ENCODE data around the gene EPB41L2. TPM values are rescaled to one million over a fixed set of nuclear protein-coding genes. Genes with fewer than 3 reads are reported as not detected.

EPB41L2 gene
- total and polyA plus RNA-seq, 10 donors = 19.3 to 210 (median 123) TPM

DNA sequence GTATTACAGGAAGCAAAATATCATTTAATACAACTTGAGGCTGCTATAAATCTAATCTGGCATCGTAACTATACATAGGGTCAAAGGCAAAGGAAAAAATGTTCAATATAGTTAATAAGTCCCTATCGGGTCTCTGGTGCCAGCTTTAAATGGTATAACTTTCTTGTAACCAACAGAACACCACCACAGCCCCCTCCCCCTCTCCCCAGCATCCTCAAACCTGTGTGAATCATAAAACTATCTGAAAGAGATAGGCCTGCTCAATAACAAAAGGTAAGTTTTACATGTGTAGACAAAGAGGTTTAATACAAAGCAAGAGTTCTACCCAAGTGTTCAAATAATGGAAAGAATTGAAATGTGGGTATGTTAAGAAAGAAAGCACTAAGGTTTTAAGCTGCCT, 223.7 kb downstream of the EPB41L2 start:
- 89 to 93% (median 91%) methylated on average over 2 of the region's 2 CpGs for WGBS, 5 donors
- intact Hi-C loops (cut with DNase I; ENCODE audit: low total_unique reads) = no loop called here
- Histone ChIP-seq H3K9me3 (no peaks in the 10 kb centered on the region), H3K4me1 (no peaks in the 10 kb centered on the region), H3K27ac (no peak overlapping the region), H3K36me3 (peaks cover 0 to 31% (median 2%) of the 10 kb centered on the region in 6 donors), H3K27me3 (replicated peaks in 1 of 7) (no peaks in the 10 kb centered on the region), H3K4me3 (no peak overlapping the region)
- no peak for DNase-seq
- TF ChIP-seq POLR2A (IDR thresholded peaks at IDR 0.05) (no peak), POLR2AphosphoS5 (IDR thresholded peaks at IDR 0.05) (no peak)
- TF ChIP-seq, protein P1, sequence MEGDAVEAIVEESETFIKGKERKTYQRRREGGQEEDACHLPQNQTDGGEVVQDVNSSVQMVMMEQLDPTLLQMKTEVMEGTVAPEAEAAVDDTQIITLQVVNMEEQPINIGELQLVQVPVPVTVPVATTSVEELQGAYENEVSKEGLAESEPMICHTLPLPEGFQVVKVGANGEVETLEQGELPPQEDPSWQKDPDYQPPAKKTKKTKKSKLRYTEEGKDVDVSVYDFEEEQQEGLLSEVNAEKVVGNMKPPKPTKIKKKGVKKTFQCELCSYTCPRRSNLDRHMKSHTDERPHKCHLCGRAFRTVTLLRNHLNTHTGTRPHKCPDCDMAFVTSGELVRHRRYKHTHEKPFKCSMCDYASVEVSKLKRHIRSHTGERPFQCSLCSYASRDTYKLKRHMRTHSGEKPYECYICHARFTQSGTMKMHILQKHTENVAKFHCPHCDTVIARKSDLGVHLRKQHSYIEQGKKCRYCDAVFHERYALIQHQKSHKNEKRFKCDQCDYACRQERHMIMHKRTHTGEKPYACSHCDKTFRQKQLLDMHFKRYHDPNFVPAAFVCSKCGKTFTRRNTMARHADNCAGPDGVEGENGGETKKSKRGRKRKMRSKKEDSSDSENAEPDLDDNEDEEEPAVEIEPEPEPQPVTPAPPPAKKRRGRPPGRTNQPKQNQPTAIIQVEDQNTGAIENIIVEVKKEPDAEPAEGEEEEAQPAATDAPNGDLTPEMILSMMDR (IDR thresholded peaks at IDR 0.05 in 8 of 11, conservative IDR thresholded peaks at IDR 0.05 in 3 of 11) = no peak

DNA sequence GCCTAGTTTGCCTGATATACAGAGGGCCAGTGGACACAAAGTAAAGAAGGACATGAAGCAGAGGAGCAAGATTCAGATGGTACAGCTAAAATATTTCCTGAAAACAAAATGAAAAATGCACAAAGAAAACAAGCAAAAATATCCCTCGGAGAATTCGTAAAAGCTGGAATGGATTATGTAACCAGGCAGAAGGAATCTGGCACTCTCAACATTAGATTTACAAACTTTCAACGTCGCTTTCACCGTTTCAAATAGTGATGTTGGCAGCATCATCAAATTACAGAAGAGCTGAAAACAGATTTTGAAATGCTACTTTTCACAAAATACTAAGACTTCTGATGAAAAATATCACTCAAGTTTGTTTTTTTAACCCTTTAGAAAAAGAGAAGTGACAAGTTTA, 224.1 kb downstream of the EPB41L2 start:
- H3K36me3 ChIP-seq = peaks cover 0 to 31% (median 2%) of the 10 kb centered on the region in 6 donors
- no peak overlapping the region for H3K4me3 ChIP-seq
- DNase-seq = no peak
- H3K27ac ChIP-seq = no peak overlapping the region
- H3K27me3 ChIP-seq (replicated peaks in 1 of 7) = no peaks in the 10 kb centered on the region
- TF ChIP-seq POLR2A (IDR thresholded peaks at IDR 0.05) = no peak
- TF ChIP-seq, protein P1 (IDR thresholded peaks at IDR 0.05 in 8 of 11, conservative IDR thresholded peaks at IDR 0.05 in 3 of 11) = no peak
- no peak for TF ChIP-seq POLR2AphosphoS5 (IDR thresholded peaks at IDR 0.05)
- no peaks in the 10 kb centered on the region for H3K4me1 ChIP-seq
- intact Hi-C loops (cut with DNase I; ENCODE audit: low total_unique reads) = no loop called here
- WGBS, 5 donors = 85 to 97% (median 91%) methylated on average over 5 of the region's 5 CpGs
- H3K9me3 ChIP-seq = no peaks in the 10 kb centered on the region

DNA sequence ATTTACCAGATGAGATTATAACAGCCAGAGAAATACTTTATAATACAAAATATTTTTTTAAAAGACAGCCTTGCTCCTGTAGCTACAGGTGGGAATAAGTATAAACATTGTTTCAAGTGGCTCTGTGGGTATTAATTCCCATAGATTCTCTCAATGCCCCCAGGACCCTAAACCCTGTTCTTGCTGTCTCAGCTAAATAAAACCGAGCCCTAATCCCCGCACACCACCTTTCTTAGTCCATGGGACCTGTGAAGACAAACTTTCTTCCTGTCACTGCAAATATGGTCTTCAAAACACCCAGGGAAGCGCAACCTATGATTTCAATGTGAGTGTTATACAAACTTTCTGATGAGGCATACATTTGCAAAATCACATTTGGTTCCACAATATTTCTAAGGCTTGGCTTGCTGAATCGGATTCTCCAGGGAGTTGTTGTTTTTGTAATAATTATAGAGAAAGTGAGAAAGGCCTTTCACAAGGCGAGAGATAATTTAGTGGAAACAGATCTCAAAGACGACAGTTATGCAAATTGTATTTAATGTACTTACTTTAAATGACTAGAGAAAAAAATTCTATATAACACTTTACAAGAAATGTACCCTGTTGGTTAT, 224.7 kb downstream of the EPB41L2 start:
- peaks cover 0 to 31% (median 2%) of the 10 kb centered on the region in 6 donors for H3K36me3 ChIP-seq
- H3K27me3 ChIP-seq (replicated peaks in 1 of 7) = no peaks in the 10 kb centered on the region
- no peak for TF ChIP-seq POLR2A (IDR thresholded peaks at IDR 0.05)
- TF ChIP-seq POLR2AphosphoS5 (IDR thresholded peaks at IDR 0.05) = no peak
- TF ChIP-seq, protein P1 (IDR thresholded peaks at IDR 0.05 in 8 of 11, conservative IDR thresholded peaks at IDR 0.05 in 3 of 11) = no peak
- H3K4me3 ChIP-seq = no peak overlapping the region
- H3K27ac ChIP-seq = no peak overlapping the region
- intact Hi-C loops (cut with DNase I; ENCODE audit: low total_unique reads) = no loop called here
- DNase-seq = no peak
- no peaks in the 10 kb centered on the region for H3K9me3 ChIP-seq
- no peaks in the 10 kb centered on the region for H3K4me1 ChIP-seq
- WGBS, 5 donors = 93 to 96% (median 94%) methylated on average over 6 of the region's 6 CpGs

DNA sequence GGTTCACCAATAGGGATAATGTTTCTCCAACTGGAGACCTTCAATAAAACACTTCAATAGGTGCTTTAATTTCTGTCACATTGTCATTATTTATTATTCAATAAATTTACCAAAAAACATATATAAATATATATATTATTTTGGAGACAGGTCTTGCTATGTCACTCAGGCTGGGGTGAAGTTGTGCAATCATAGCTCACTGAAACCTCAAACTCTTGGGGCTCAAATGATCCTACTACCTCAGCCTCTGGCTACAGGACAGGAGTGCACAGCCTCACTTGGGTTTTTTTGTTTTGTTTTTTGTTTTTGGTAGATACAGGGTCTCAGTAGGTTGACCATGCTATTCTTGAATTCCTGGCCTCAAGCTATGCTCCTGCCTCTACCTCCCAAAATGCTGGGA, 226.0 kb downstream of the EPB41L2 start:
- Histone ChIP-seq H3K36me3 (peaks cover 0 to 31% (median 2%) of the 10 kb centered on the region in 6 donors), H3K27ac (no peak overlapping the region), H3K9me3 (no peaks in the 10 kb centered on the region), H3K27me3 (replicated peaks in 1 of 7) (no peaks in the 10 kb centered on the region), H3K4me3 (no peak overlapping the region), H3K4me1 (no peaks in the 10 kb centered on the region)
- intact Hi-C loops (cut with DNase I; ENCODE audit: low total_unique reads) = no loop called here
- TF ChIP-seq POLR2AphosphoS5 (IDR thresholded peaks at IDR 0.05) (no peak), POLR2A (IDR thresholded peaks at IDR 0.05) (no peak)
- TF ChIP-seq, protein P1 (IDR thresholded peaks at IDR 0.05 in 8 of 11, conservative IDR thresholded peaks at IDR 0.05 in 3 of 11) = no peak
- DNase-seq = no peak

Measured in spleen (tissue), 11 donors.